IMR-90 (cell line): ENCODE data around the gene NR5A1. TPM values are rescaled to one million over a fixed set of nuclear protein-coding genes. Genes with fewer than 3 reads are reported as not detected.

ENCODE experiments used
- ATAC-seq: fragments of 200-7000 bp; cut with Tn5 transposase; 2 replicates; pipeline ENCODE4 v1.9.1; 2020; ENCODE audit warnings: low read depth, mild to moderate bottlenecking, moderate library complexity
- BruUV-seq: library from RNA; stranded (reverse); fragments of 400-500 nt; replicated peaks from 2 replicates; lab custom pipeline; 2021; lab: Mats Ljungman, UMichigan
- CTCF ChIA-PET: fragments of 300-600 bp; formaldehyde crosslinking; extraction: SDS; loops from one replicate; lab custom pipeline; 2021; ENCODE audit warnings: antibody characterized with exemption; lab: Yijun Ruan, JAX
- POLR2A ChIA-PET: fragments of 300-600 bp; sonication (Branson Sonifier 250); formaldehyde crosslinking; loops from one replicate; lab custom pipeline; 2022; ENCODE audit warnings: antibody characterized with exemption; ENCODE audit not compliant: unreplicated experiment; lab: Charles Lee
- DNase-seq: peaks from one replicate; pipeline ENCODE4 v3.0.0; 2013
- H2AFZ ChIP-seq: replicated peaks from 2 replicates; pipeline ENCODE3; 2013; ENCODE audit warnings: low read length, mild to moderate bottlenecking; ENCODE audit not compliant: poor library complexity
- H2AK5ac ChIP-seq: 2 replicates; pipeline ENCODE4 v1.6.1; 2013; ENCODE audit warnings: low read depth, low read length, inconsistent platforms
- H2AK9ac ChIP-seq: replicated peaks from 2 replicates; pipeline ENCODE3; 2013; ENCODE audit warnings: mild to moderate bottlenecking, low read depth, low read length, moderate library complexity; ENCODE audit not compliant: poor library complexity
- H2BK120ac ChIP-seq: 2 replicates; pipeline ENCODE4 v1.6.1; 2013; ENCODE audit warnings: low read depth, low read length, inconsistent platforms
- H2BK15ac ChIP-seq: 3 replicates; pipeline ENCODE4 v1.6.1; 2013; ENCODE audit warnings: low read depth, low read length, inconsistent platforms
- H2BK20ac ChIP-seq: 2 replicates; pipeline ENCODE4 v1.6.1; 2013; ENCODE audit warnings: low read depth, mild to moderate bottlenecking, inconsistent platforms, low read length, moderate library complexity
- H2BK5ac ChIP-seq: 2 replicates; pipeline ENCODE4 v1.6.1; 2013; ENCODE audit warnings: mild to moderate bottlenecking, low read depth, low read length, inconsistent platforms; ENCODE audit not compliant: poor library complexity, severe bottlenecking
- H3K14ac ChIP-seq: replicated peaks from 2 replicates; pipeline ENCODE4 v1.6.1; 2013; ENCODE audit warnings: low read depth, low read length, inconsistent platforms
- H3K18ac ChIP-seq: 2 replicates; pipeline ENCODE4 v1.6.1; 2013; ENCODE audit warnings: low read depth, low read length, control low read depth
- H3K23ac ChIP-seq: 2 replicates; pipeline ENCODE4 v1.6.1; 2013; ENCODE audit warnings: low read depth, low read length, inconsistent platforms
- H3K27ac ChIP-seq: 2 replicates; pipeline ENCODE4 v1.5.1; 2013; ENCODE audit warnings: mild to moderate bottlenecking, control low read depth, low read length; ENCODE audit not compliant: insufficient read depth
- H3K27me3 ChIP-seq: 2 replicates; pipeline ENCODE4 v1.6.1; 2013; ENCODE audit warnings: low read length; ENCODE audit not compliant: control insufficient read depth, insufficient read depth
- H3K36me3 ChIP-seq: 2 replicates; pipeline ENCODE4 v1.6.1; 2013; ENCODE audit warnings: low read length, mixed read lengths; ENCODE audit not compliant: control insufficient read depth, insufficient read depth
- H3K4ac ChIP-seq: 2 replicates; pipeline ENCODE4 v1.6.1; 2013; ENCODE audit warnings: low read depth, low read length, inconsistent platforms
- H3K4me1 ChIP-seq: 2 replicates; pipeline ENCODE4 v1.6.1; 2013; ENCODE audit warnings: low read length, mixed read lengths; ENCODE audit not compliant: control insufficient read depth, insufficient read depth
- H3K4me2 ChIP-seq: 2 replicates; pipeline ENCODE4 v1.6.1; 2013; ENCODE audit warnings: low read depth, mild to moderate bottlenecking, control low read depth, low read length, moderate library complexity
- H3K4me3 ChIP-seq: 2 replicates; pipeline ENCODE4 v1.5.1; 2013; ENCODE audit warnings: low read depth, mild to moderate bottlenecking, control low read depth, low read length, moderate library complexity; ENCODE audit not compliant: insufficient read depth
- H3K56ac ChIP-seq: 2 replicates; pipeline ENCODE4 v1.6.1; 2013; ENCODE audit warnings: low read length, inconsistent platforms; ENCODE audit not compliant: insufficient read depth; ENCODE audit errors: extremely low read depth
- H3K79me1 ChIP-seq, 2 experiments: 2 replicates each; pipeline ENCODE4 v1.6.1; 2013; ENCODE audit warnings: low read length in 2 of 2, inconsistent platforms in 1 of 2, low read depth in 1 of 2
- H3K9ac ChIP-seq: 2 replicates; pipeline ENCODE4 v1.6.1; 2013; ENCODE audit warnings: low read depth, low read length, control low read depth
- H3K9me1 ChIP-seq: 2 replicates; pipeline ENCODE4 v1.6.1; 2013; ENCODE audit warnings: low read length, inconsistent platforms; ENCODE audit not compliant: insufficient read depth
- H3K9me3 ChIP-seq: 2 replicates; pipeline ENCODE4 v1.6.1; 2013; ENCODE audit warnings: low read length; ENCODE audit not compliant: control insufficient read depth, insufficient read depth
- H4K20me1 ChIP-seq: 2 replicates; pipeline ENCODE4 v1.6.1; 2013; ENCODE audit warnings: low read length, inconsistent platforms; ENCODE audit not compliant: insufficient read depth
- H4K5ac ChIP-seq: 2 replicates; pipeline ENCODE4 v1.6.1; 2013; ENCODE audit warnings: mild to moderate bottlenecking, low read depth, low read length, control low read depth
- H4K8ac ChIP-seq, 2 experiments: 2 replicates each; pipeline ENCODE4 v1.6.1; 2013; ENCODE audit warnings: low read depth in 2 of 2, low read length in 2 of 2, control low read depth in 1 of 2, inconsistent platforms in 1 of 2
- H4K91ac ChIP-seq: 2 replicates; pipeline ENCODE4 v1.6.1; 2013; ENCODE audit warnings: low read depth, low read length, inconsistent platforms; ENCODE audit not compliant: insufficient read depth
- BHLHE40 ChIP-seq: fragments of 150-350 bp; IDR thresholded peaks from 2 replicates; pipeline ENCODE4 v1.6.1; 2016; ENCODE audit warnings: mild to moderate bottlenecking, low read depth, low read length
- CHD1 ChIP-seq: IDR thresholded peaks from 2 replicates; pipeline ENCODE4 v1.6.1; 2012; ENCODE audit warnings: low read depth, low read length, improper control_type of control experiment
- FOS ChIP-seq: fragments of 150-350 bp; IDR thresholded peaks from 2 replicates; pipeline ENCODE4 v1.6.1; 2016; ENCODE audit warnings: low read depth, low read length
- RAD21 ChIP-seq: IDR thresholded peaks from 2 replicates; pipeline ENCODE4 v1.6.1; 2012; ENCODE audit warnings: low read length, improper control_type of control experiment
- whole genome bisulfite sequencing, 2 experiments: methylation state at CpG; one replicate each; pipeline versions ENCODE4 v1.1.5 to v1.1.7; 2013; ENCODE audit warnings: missing lambda C conversion rate in 2 of 2; ENCODE audit not compliant: insufficient read length in 1 of 2; ENCODE audit errors: extremely low coverage in 2 of 2; 5-methylcytosine and 5-hydroxymethylcytosine counted together
- dilution Hi-C: fragments of 300-500 bp; cut with HindIII; formaldehyde crosslinking; loops from one replicate; pipeline ENCODE4 v1.14.3; 2018; ENCODE audit warnings: low sequenced_read_pairs; ENCODE audit not compliant: unreplicated experiment
- in situ Hi-C: fragments of 300-500 bp; cut with MboI; formaldehyde crosslinking; loops from 3 replicates; pipeline ENCODE4 v1.14.3; 2019; ENCODE audit warnings: low sequenced_read_pairs, inconsistent platforms, mixed read lengths
- intact Hi-C: fragments of 100-400 bp; cut with micrococcal nuclease; formaldehyde crosslinking; loops from 2 replicates; pipeline ENCODE4 v1.10.0; 2022
- polyA plus RNA-seq, 3 experiments: library from polyadenylated mRNA; depleted of rRNA; stranded (reverse); fragments of >200 nt; gene quantifications; 2 replicates each; pipeline ENCODE4 v1.2.3, GENCODE V29; 2012; ENCODE audit warnings: low replicate concordance in 1 of 3
- total RNA-seq: library from RNA; depleted of rRNA; stranded (reverse); fragments of >200 nt; gene quantifications from 2 replicates; pipeline ENCODE4 v1.2.3, GENCODE V29; 2012

Gene NR5A1
- total and polyA plus RNA-seq, 2 of the 4 experiments (the other 2 are of a cell fraction), result not detected

- no peak for TF ChIP-seq FOS
Observed at GRCh38 chr9:124511891-124512805, 4.9 kb upstream of the NR5A1 start (continued).

GRCh38 chr9:124511426-124511840, 4.2 kb upstream of the NR5A1 start:
- no peaks in the 10 kb centered on the region for H3K79me1 ChIP-seq
- H3K27me3 ChIP-seq, result peaks cover 46% of the 10 kb centered on the region
- TF ChIP-seq CHD1 (no peak), BHLHE40 (no peak), RAD21 (peak; percentile 29), FOS (no peak)
- no peak overlapping the region for H4K91ac ChIP-seq
- CTCF ChIA-PET, result no interaction called here
- H3K9ac ChIP-seq, result no peak overlapping the region
- H3K4ac ChIP-seq, result no peak overlapping the region
- BruUV-seq, result no TSS peak
- H2BK15ac ChIP-seq, result no peak overlapping the region
- no peaks in the 10 kb centered on the region for H4K20me1 ChIP-seq
- no peak overlapping the region for H3K4me2 ChIP-seq
- no peak overlapping the region for H3K56ac ChIP-seq
- no peak overlapping the region for H2AK5ac ChIP-seq
- DNase-seq (no peak), ATAC-seq (no peak)
- intact Hi-C loops (no loop called here), in situ Hi-C loops (no loop called here), dilution Hi-C loops (no loop called here)
- H3K36me3 ChIP-seq, result no peaks in the 10 kb centered on the region
- H3K9me1 ChIP-seq, result no peaks in the 10 kb centered on the region
- no peak overlapping the region for H2AK9ac ChIP-seq
- H3K23ac ChIP-seq, result no peak overlapping the region
- H3K4me1 ChIP-seq, result no peaks in the 10 kb centered on the region; the same call in 1 of the 2 replicates
- H3K9me3 ChIP-seq, result no peaks in the 10 kb centered on the region
- no peak overlapping the region for H3K18ac ChIP-seq
- no peak overlapping the region for H4K8ac ChIP-seq
- WGBS, 2 experiments, result 100% methylated on average over 1 of the region's 6 CpGs; no CpG with 5 or more reads in 1 of the 2 experiments
- no peak overlapping the region for H2BK20ac ChIP-seq
- no peak overlapping the region for H3K14ac ChIP-seq
- no peak overlapping the region for H3K27ac ChIP-seq
- no peak overlapping the region for H2AFZ ChIP-seq
- H3K4me3 ChIP-seq, result no peak overlapping the region
- POLR2A ChIA-PET, result no interaction called here
- H2BK120ac ChIP-seq, result no peak overlapping the region
- H4K5ac ChIP-seq, result no peak overlapping the region
- no peak overlapping the region for H2BK5ac ChIP-seq
